ENCODE measurements around the gene TEPSIN.

- TF ChIP-seq CTCF (optimal IDR thresholded peaks at IDR 0.05 in 1 of 3, IDR thresholded peaks at IDR 0.05 in 1 of 3, conservative IDR thresholded peaks at IDR 0.05 in 1 of 3; ENCODE audit: extremely low read depth in 1 of 3, insufficient read depth in 2 of 3, low read length in 3 of 3), result no peak
- no peak for TF ChIP-seq EZH2 (IDR thresholded peaks at IDR 0.05; ENCODE audit: low read length)
Measured at GRCh38 chr17:81207610-81208581, 31.0 kb downstream of the TEPSIN start.
